ENCODE data around the gene RUNDC1. TPM values are rescaled to one million over a fixed set of nuclear protein-coding genes. Genes with fewer than 3 reads are reported as not detected.
A peak's percentile ranks its signal among the peaks of the same experiment; 100 is the strongest.

Gene RUNDC1
- polyA plus RNA-seq, 1 donor from 2014 or later = 15.1 TPM

DNA sequence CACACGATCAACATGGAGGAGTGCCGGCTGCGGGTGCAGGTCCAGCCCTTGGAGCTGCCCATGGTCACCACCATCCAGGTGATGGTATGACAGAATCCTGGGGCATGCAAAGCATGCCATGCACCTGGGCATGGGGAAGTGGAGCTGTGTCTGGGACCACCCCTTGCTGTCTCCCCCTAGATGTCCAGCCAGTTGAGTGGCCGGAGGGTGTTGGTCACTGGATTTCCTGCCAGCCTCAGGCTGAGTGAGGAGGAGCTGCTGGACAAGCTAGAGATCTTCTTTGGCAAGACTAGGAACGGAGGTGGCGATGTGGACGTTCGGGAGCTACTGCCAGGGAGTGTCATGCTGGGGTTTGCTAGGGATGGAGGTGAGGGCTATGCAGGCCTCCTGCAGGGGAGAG lies 32.9 kb downstream of the RUNDC1 start:
- Histone ChIP-seq H3K27ac (ENCODE audit: low read length) (no peak overlapping the region), H3K9me3 (ENCODE audit: low read length) (no peaks in the 10 kb centered on the region), H3K9me2 (ENCODE audit: insufficient read depth, low read length) (no peaks in the 10 kb centered on the region), H3K4me2 (ENCODE audit: low read length) (no peak overlapping the region), H3K36me3 (ENCODE audit: insufficient read depth, low read length) (no peaks in the 10 kb centered on the region), H3K27me3 (ENCODE audit: insufficient read depth, low read depth, low read length) (no peaks in the 10 kb centered on the region), H4K20me1 (ENCODE audit: insufficient read depth) (no peaks in the 10 kb centered on the region), H3K79me2 (replicated peaks; ENCODE audit: insufficient read depth, low read length) (peaks cover 19% of the 10 kb centered on the region), H3F3A (ENCODE audit: insufficient read depth, low read length, poor library complexity, severe bottlenecking) (peaks cover 2% of the 10 kb centered on the region), H3K9ac (ENCODE audit: low read length) (no peak overlapping the region), H3K4me3 (ENCODE audit: low read length) (no peak overlapping the region), H2AFZ (ENCODE audit: low read depth, low read length) (no peak overlapping the region)
- TF ChIP-seq RAD21 (conservative IDR thresholded peaks at IDR 0.05) = no peak
- TF ChIP-seq POLR2AphosphoS5 (IDR thresholded peaks at IDR 0.05) = peak; percentile 2

DNA sequence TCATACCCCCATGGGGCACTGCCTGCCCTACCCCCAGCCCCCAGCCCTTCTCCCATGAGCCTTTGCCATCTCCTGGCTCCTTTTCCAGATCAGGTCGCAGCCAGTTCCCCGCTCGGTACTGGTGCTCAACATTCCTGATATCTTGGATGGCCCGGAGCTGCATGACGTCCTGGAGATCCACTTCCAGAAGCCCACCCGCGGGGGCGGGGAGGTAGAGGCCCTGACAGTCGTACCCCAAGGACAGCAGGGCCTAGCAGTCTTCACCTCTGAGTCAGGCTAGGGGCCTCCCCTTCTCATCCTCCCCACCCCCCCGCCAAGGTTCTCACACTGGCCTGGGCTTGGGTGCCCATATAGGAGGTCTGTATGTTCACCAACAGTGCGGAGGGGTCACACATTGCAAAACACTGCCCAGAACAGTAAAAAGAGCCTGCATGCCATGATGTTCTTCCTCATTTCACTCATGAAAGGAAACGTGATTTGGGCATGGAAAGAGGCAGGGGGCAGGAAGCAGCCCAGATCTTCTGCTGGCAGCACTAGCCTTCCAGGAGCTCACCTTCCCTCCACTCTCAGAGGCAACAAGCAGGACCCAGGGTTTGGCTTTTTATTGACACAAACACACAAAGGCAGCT lies 33.8 kb downstream of the RUNDC1 start:
- Histone ChIP-seq H3K4me3 (ENCODE audit: low read length) (no peak overlapping the region), H3K27ac (ENCODE audit: low read length) (no peak overlapping the region), H3F3A (ENCODE audit: insufficient read depth, low read length, poor library complexity, severe bottlenecking) (peaks cover 2% of the 10 kb centered on the region), H3K9me3 (ENCODE audit: low read length) (no peaks in the 10 kb centered on the region), H2AFZ (ENCODE audit: low read depth, low read length) (no peak overlapping the region), H3K27me3 (ENCODE audit: insufficient read depth, low read depth, low read length) (no peaks in the 10 kb centered on the region), H3K9ac (ENCODE audit: low read length) (no peak overlapping the region), H3K36me3 (ENCODE audit: insufficient read depth, low read length) (no peaks in the 10 kb centered on the region), H3K4me2 (ENCODE audit: low read length) (no peak overlapping the region), H4K20me1 (ENCODE audit: insufficient read depth) (no peaks in the 10 kb centered on the region), H3K79me2 (replicated peaks; ENCODE audit: insufficient read depth, low read length) (peaks cover 27% of the 10 kb centered on the region), H3K9me2 (ENCODE audit: insufficient read depth, low read length) (no peaks in the 10 kb centered on the region)
- no peak for TF ChIP-seq EZH2 (IDR thresholded peaks at IDR 0.05; ENCODE audit: borderline replicate concordance, insufficient read depth, low read length, poor library complexity, severe bottlenecking)
- TF ChIP-seq MXI1 (conservative IDR thresholded peaks at IDR 0.05; ENCODE audit: poor library complexity, severe bottlenecking) = no peak
- TF ChIP-seq POLR2AphosphoS5 (IDR thresholded peaks at IDR 0.05) = no peak

DNA sequence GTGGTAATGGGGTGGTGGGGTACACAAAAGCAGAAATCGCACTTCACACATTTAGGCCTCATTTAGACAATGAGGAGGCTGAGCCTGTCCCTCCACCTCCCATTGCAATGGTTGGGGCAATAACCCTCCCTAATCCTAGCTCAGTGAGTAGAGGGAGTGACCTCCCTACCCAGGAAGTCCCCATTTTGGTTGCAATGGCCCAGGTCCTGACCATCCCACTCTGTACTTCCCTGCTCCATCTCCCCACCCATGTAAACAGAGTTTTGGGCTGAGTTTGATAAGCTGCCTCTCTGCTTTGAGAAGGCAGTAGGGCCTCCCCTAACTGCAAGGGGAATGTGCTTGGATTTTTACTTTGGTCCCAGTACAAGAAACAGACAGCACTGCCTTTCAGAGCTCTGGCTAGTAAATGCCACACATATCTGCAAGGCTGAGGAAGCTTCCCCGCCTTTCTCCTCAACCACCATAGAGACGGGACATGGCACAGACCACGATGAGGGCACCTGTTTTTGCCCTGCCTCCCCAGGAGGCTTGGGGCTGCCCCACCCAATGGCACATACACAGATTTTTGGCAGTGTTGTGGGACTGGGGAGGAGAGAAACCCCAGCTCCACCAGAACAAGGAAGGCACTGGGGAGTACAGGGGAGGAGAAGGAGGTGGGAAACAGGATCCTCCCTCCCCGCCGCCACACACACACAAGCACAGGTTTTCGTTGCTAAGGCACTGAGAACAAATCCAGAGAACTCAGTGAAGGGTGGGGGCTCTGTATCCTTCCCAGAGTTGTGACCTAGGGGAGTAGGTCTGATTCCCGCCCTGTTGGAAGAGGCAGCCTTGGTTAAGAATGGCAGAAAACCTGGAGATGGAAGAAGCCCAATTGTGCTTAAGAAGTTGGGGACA lies 34.5 kb downstream of the RUNDC1 start:
- TF ChIP-seq RAD21 (conservative IDR thresholded peaks at IDR 0.05) (no peak), SMC3 (conservative IDR thresholded peaks at IDR 0.05; ENCODE audit: poor library complexity) (no peak), POLR2AphosphoS5 (IDR thresholded peaks at IDR 0.05) (no peak), EZH2 (IDR thresholded peaks at IDR 0.05; ENCODE audit: borderline replicate concordance, insufficient read depth, low read length, poor library complexity, severe bottlenecking) (no peak), MXI1 (conservative IDR thresholded peaks at IDR 0.05; ENCODE audit: poor library complexity, severe bottlenecking) (no peak), TAF1 (IDR thresholded peaks at IDR 0.05; ENCODE audit: low read depth) (no peak), EP300 (conservative IDR thresholded peaks at IDR 0.05; ENCODE audit: poor library complexity, severe bottlenecking) (no peak)
- TF ChIP-seq, protein P1, sequence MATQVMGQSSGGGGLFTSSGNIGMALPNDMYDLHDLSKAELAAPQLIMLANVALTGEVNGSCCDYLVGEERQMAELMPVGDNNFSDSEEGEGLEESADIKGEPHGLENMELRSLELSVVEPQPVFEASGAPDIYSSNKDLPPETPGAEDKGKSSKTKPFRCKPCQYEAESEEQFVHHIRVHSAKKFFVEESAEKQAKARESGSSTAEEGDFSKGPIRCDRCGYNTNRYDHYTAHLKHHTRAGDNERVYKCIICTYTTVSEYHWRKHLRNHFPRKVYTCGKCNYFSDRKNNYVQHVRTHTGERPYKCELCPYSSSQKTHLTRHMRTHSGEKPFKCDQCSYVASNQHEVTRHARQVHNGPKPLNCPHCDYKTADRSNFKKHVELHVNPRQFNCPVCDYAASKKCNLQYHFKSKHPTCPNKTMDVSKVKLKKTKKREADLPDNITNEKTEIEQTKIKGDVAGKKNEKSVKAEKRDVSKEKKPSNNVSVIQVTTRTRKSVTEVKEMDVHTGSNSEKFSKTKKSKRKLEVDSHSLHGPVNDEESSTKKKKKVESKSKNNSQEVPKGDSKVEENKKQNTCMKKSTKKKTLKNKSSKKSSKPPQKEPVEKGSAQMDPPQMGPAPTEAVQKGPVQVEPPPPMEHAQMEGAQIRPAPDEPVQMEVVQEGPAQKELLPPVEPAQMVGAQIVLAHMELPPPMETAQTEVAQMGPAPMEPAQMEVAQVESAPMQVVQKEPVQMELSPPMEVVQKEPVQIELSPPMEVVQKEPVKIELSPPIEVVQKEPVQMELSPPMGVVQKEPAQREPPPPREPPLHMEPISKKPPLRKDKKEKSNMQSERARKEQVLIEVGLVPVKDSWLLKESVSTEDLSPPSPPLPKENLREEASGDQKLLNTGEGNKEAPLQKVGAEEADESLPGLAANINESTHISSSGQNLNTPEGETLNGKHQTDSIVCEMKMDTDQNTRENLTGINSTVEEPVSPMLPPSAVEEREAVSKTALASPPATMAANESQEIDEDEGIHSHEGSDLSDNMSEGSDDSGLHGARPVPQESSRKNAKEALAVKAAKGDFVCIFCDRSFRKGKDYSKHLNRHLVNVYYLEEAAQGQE (IDR thresholded peaks at IDR 0.05; ENCODE audit: borderline replicate concordance) = no peak
- TF ChIP-seq, protein P2, sequence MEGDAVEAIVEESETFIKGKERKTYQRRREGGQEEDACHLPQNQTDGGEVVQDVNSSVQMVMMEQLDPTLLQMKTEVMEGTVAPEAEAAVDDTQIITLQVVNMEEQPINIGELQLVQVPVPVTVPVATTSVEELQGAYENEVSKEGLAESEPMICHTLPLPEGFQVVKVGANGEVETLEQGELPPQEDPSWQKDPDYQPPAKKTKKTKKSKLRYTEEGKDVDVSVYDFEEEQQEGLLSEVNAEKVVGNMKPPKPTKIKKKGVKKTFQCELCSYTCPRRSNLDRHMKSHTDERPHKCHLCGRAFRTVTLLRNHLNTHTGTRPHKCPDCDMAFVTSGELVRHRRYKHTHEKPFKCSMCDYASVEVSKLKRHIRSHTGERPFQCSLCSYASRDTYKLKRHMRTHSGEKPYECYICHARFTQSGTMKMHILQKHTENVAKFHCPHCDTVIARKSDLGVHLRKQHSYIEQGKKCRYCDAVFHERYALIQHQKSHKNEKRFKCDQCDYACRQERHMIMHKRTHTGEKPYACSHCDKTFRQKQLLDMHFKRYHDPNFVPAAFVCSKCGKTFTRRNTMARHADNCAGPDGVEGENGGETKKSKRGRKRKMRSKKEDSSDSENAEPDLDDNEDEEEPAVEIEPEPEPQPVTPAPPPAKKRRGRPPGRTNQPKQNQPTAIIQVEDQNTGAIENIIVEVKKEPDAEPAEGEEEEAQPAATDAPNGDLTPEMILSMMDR (IDR thresholded peaks at IDR 0.05; ENCODE audit: poor library complexity, severe bottlenecking) = no peak
- H3K9me2 ChIP-seq (ENCODE audit: insufficient read depth, low read length) = no peaks in the 10 kb centered on the region
- H2AFZ ChIP-seq (ENCODE audit: low read depth, low read length) = no peak overlapping the region
- peaks cover 35% of the 10 kb centered on the region for H3K79me2 ChIP-seq (replicated peaks; ENCODE audit: insufficient read depth, low read length)
- no peaks in the 10 kb centered on the region for H3K36me3 ChIP-seq (ENCODE audit: insufficient read depth, low read length)
- H3K9me3 ChIP-seq (ENCODE audit: low read length) = no peaks in the 10 kb centered on the region
- no peak overlapping the region for H3K4me2 ChIP-seq (ENCODE audit: low read length)
- H4K20me1 ChIP-seq (ENCODE audit: insufficient read depth) = peaks cover under 1% of the 10 kb centered on the region
- H3K9ac ChIP-seq (ENCODE audit: low read length) = no peak overlapping the region
- H3K27ac ChIP-seq (ENCODE audit: low read length) = no peak overlapping the region
- peaks cover 5% of the 10 kb centered on the region for H3F3A ChIP-seq (ENCODE audit: insufficient read depth, low read length, poor library complexity, severe bottlenecking)
- H3K27me3 ChIP-seq (ENCODE audit: insufficient read depth, low read depth, low read length) = no peaks in the 10 kb centered on the region
- no peak overlapping the region for H3K4me3 ChIP-seq (ENCODE audit: low read length)

All from neural cell (in vitro differentiated cells).